GM12864 (cell line): Measurements from ENCODE around the gene KDM6B.

ENCODE experiments used
- DNase-seq: peaks from one replicate; pipeline ENCODE4 v3.0.0-alpha.2; 2011; ENCODE audit warnings: low read depth
- H3K4me3 ChIP-seq: 2 replicates; pipeline ENCODE4 v1.5.1; 2011; ENCODE audit warnings: mild to moderate bottlenecking, low read depth, low read length, control low read depth
- TF ChIP-seq, protein P1 (sequence below): IDR thresholded peaks from 2 replicates; pipeline ENCODE4 v1.5.1; 2011; ENCODE audit warnings: low read depth, mild to moderate bottlenecking, moderate library complexity, low read length, control low read depth, inconsistent platforms; ENCODE audit errors: missing control alignments

Gene KDM6B

DNA sequence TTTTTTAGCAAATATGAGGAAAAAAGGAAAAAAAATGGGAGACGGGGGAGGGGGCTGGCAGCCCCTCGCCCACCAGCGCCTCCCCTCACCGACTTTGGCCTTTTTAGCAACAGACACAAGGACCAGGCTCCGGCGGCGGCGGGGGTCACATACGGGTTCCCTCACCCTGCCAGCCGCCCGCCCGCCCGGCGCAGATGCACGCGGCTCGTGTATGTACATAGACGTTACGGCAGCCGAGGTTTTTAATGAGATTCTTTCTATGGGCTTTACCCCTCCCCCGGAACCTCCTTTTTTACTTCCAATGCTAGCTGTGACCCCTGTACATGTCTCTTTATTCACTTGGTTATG, 19.6 kb downstream of the KDM6B start:
- H3K4me3 ChIP-seq, result no peak overlapping the region
- TF ChIP-seq, protein P1, sequence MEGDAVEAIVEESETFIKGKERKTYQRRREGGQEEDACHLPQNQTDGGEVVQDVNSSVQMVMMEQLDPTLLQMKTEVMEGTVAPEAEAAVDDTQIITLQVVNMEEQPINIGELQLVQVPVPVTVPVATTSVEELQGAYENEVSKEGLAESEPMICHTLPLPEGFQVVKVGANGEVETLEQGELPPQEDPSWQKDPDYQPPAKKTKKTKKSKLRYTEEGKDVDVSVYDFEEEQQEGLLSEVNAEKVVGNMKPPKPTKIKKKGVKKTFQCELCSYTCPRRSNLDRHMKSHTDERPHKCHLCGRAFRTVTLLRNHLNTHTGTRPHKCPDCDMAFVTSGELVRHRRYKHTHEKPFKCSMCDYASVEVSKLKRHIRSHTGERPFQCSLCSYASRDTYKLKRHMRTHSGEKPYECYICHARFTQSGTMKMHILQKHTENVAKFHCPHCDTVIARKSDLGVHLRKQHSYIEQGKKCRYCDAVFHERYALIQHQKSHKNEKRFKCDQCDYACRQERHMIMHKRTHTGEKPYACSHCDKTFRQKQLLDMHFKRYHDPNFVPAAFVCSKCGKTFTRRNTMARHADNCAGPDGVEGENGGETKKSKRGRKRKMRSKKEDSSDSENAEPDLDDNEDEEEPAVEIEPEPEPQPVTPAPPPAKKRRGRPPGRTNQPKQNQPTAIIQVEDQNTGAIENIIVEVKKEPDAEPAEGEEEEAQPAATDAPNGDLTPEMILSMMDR, result no peak

DNA sequence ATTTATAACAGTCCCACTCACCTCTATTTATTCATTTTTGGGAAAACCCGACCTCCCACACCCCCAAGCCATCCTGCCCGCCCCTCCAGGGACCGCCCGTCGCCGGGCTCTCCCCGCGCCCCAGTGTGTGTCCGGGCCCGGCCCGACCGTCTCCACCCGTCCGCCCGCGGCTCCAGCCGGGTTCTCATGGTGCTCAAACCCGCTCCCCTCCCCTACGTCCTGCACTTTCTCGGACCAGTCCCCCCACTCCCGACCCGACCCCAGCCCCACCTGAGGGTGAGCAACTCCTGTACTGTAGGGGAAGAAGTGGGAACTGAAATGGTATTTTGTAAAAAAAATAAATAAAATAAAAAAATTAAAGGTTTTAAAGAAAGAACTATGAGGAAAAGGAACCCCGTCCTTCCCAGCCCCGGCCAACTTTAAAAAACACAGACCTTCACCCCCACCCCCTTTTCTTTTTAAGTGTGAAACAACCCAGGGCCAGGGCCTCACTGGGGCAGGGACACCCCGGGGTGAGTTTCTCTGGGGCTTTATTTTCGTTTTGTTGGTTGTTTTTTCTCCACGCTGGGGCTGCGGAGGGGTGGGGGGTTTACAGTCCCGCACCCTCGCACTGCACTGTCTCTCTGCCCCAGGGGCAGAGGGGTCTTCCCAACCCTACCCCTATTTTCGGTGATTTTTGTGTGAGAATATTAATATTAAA, 20.2 kb downstream of the KDM6B start:
- H3K4me3 ChIP-seq, result no peak overlapping the region
- TF ChIP-seq, protein P1, result no peak
- DNase-seq, result no peak

More for the DNA sequence above, 19.6 kb downstream of the KDM6B start:
- no peak for DNase-seq

DNA sequence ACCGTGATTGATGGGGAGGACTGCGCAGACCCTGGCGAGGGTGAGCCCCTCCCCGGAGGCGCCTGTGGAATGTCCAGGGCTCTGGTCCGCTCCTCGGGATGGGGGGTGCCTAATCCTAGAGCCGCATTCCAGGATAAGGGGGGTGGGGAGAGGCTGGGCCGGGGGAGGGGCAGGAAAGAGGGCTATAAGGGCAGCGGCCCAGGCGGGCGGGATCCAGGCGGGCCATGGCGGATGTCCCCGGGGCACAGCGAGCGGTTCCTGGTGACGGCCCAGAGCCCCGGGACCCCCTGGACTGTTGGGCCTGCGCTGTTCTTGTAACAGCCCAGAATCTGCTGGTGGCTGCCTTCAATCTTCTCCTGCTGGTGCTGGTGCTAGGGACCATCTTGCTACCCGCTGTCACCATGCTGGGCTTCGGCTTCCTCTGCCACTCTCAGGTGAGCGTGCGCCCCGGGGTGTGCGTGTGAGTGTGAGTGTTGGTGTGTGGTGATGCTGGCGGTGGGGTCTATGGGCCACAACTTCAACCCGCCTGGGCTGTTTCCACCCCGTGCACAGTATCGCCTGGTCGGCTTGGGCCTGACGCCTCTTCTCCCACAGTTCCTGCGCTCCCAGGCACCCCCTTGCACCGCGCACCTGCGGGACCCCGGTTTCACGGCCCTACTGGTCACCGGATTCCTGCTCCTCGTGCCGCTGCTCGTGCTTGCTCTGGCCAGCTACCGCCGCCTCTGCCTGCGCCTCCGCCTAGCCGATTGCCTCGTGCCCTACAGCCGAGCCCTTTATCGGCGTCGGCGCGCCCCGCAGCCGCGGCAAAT, 21.0 kb downstream of the KDM6B start, which contains the start of gene TMEM88:
Gene TMEM88 (plus strand): TSS at position 216 of the 809 bp plus-strand sequence. CDS start 9 bp downstream, at position 225.
- no peak for DNase-seq
- peak within 1 kb of the TSS; percentile 63; the same call in 1 of the 2 replicates for H3K4me3 ChIP-seq
- TF ChIP-seq, protein P1, result no peak

DNA sequence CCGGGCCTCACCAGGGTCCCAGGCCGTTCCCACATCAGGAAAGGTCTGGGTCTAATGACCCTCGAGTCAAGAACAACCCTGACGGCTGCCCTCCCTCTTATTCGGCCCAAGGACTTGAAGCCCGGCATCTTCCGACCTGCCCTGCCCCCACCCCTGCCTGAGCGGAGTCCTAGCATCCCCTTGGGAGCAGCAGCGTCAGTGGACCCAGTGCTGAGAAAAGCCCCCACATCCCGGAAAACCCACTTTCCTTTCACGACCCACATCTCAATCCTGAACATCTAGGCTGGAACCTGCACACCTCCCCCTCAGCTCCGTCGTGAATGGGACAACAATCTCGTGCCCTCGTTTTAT, 21.6 kb downstream of the KDM6B start:
- TF ChIP-seq, protein P1, result no peak
- H3K4me3 ChIP-seq, result peak overlapping the region; percentile 63; the same call in 1 of the 2 replicates
- no peak for DNase-seq

DNA sequence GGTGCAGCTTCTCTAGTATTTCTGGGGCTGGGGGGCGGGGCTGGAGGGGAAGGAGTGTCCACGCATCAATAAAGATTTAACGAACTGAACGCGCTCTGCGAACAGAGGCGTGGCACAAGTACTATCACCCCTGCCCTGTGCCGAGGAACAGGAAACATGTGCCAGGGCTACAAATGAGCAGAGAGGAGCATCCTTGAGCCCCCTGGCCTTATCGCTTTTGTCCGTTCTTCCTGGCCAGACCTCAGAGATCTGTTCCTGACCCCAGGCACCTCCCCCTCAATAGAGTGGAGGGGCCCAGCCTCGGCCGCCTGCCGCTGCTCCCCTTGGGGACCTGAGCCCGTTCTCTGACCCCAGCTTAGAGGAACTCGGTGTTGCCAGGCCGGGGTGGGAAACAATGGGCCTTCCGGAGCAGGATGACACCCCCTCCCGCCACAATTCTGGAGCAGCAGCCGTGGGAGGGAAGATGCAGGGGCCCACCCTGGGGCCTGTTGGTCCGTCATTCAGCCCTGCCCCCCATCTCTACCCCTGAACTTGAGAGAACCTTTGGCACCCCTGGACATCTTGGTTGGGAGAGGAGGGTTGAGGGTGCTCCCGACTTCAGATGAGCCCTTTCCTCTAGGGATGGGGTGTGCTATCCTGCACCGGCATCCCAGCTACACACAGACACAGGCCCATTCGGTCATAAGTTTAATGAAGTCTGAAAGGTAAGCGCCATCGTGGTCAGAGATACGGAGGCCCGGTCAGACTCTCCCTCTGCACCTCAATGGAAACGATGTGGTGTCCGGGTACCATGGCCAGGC, 22.2 kb downstream of the KDM6B start:
- H3K4me3 ChIP-seq, result peak overlapping the region; percentile 63
- TF ChIP-seq, protein P1, result no peak
- DNase-seq, result no peak

DNA sequence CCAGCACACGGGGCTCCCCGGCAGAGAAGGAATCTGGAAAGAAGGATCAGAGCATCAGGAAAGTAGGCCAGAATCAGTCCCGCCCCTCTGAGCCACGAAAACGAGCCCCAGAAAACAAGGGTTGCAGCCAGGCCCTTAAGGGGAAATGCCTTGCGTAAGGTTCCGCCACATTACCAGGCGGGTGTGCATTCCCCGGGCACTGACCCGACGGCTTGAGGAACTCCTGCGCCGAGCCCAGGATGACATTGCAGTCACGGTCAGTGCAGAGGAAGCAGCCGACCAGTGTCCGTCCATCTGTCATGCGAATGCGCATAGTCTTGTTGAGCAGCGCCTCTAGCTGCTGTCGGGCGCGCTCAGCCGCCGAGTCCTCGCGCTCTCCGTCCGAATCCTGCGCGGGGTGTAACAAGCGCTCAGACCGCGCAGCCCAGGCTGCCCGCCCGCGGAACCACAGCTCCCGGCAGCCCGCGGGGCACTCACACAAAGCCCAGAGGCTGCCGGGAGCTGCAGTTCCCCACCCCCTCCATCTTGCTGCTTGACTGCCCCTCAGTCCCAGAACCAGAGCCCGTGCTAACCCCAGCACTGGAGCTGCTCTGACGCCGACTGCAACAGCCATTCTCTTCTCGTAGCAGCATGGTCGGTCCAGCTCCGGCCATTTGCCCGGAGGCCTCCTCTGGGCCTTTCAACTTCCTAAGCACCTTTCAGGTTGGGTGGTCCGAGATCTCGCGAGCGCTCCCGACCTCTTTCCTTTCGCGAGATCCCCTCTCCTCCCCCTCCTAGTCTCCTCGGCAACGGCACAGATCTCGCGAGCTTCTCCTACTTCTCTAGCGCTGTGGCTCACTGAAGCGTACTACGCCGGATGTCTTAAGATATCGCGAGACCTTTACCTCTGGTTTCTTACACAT, 23.0 kb downstream of the KDM6B start, which contains the start of gene NAA38:
Gene NAA38 (minus strand): TSS at position 749 of the 902 bp plus-strand sequence. CDS start 96 bp downstream, at position 653.
- DNase-seq, result peak; percentile 99
- TF ChIP-seq, protein P1, result peak; percentile 52
- peak within 1 kb of the TSS; percentile 63 for H3K4me3 ChIP-seq
